GM21381 (cell line): Measurements from ENCODE around the gene CSNK1E.
"Not testable (repeated sequence)": the region's sequence is repeated elsewhere in the genome, so short reads cannot be mapped to it uniquely, and the experiment has no call there.

ENCODE experiments used
- ATAC-seq: cut with Tn5 transposase; IDR thresholded peaks from one replicate; pipeline ENCODE4 v1.9.1; 2021; ENCODE audit warnings: mild to moderate bottlenecking, moderate library complexity; ENCODE audit not compliant: unreplicated experiment

CSNK1E gene

GRCh38 chr22:38317122-38317994 lies at the start of gene CSNK1E:
Gene CSNK1E (minus strand): TSS chr22:38317433. CDS start chr22:38314157, 3,276 bp downstream.
- no peak for ATAC-seq

- not testable (repeated sequence) for ATAC-seq
Observed at GRCh38 chr22:38365829-38366228, 48.6 kb upstream of the CSNK1E start.

- not testable (repeated sequence) for ATAC-seq
Observed at GRCh38 chr22:38365174-38365573, 47.9 kb upstream of the CSNK1E start.

- not testable (repeated sequence) for ATAC-seq
Observed at GRCh38 chr22:38360560-38360959, 43.3 kb upstream of the CSNK1E start.

GRCh38 chr22:38359817-38360216 lies 42.6 kb upstream of the CSNK1E start:
- not testable (repeated sequence) for ATAC-seq

GRCh38 chr22:38357971-38358370 lies 40.7 kb upstream of the CSNK1E start:
- not testable (repeated sequence) for ATAC-seq

GRCh38 chr22:38355275-38355674 lies 38.0 kb upstream of the CSNK1E start:
- no peak for ATAC-seq

- no peak for ATAC-seq
Observed at GRCh38 chr22:38353701-38354100, 36.5 kb upstream of the CSNK1E start.

GRCh38 chr22:38353142-38353629 lies 36.0 kb upstream of the CSNK1E start:
- ATAC-seq, result no peak

GRCh38 chr22:38352436-38352835 lies 35.2 kb upstream of the CSNK1E start:
- no peak for ATAC-seq

- no peak for ATAC-seq
Observed at GRCh38 chr22:38350444-38351359, 33.5 kb upstream of the CSNK1E start.

GRCh38 chr22:38348751-38349496 lies 31.7 kb upstream of the CSNK1E start:
- ATAC-seq, result no peak

- no peak for ATAC-seq
Observed at GRCh38 chr22:38347944-38348750, 30.9 kb upstream of the CSNK1E start.

- no peak for ATAC-seq
Observed at GRCh38 chr22:38347181-38347943, 30.1 kb upstream of the CSNK1E start.

- no peak for ATAC-seq
Observed at GRCh38 chr22:38346506-38346905, 29.3 kb upstream of the CSNK1E start.

GRCh38 chr22:38345782-38346181 lies 28.5 kb upstream of the CSNK1E start:
- no peak for ATAC-seq

GRCh38 chr22:38339893-38340292 lies 22.7 kb upstream of the CSNK1E start:
- not testable (repeated sequence) for ATAC-seq

- no peak for ATAC-seq
Observed at GRCh38 chr22:38338772-38339379, 21.6 kb upstream of the CSNK1E start.

GRCh38 chr22:38336699-38337098 lies 19.5 kb upstream of the CSNK1E start:
- ATAC-seq, result no peak
